ENCODE results near the gene LY6G5B. TPM values are rescaled to one million over a fixed set of nuclear protein-coding genes. Genes with fewer than 3 reads are reported as not detected.

Gene LY6G5B
- total RNA-seq, 5 donors from 2014 or later (not counting 1 experiment from before 2014, with no cell fraction given) = 29.7 to 50.5 (median 40.9) TPM

- H3K27me3 Mint-ChIP-seq = no peaks in the 10 kb centered on the region
- H3K27me3 ChIP-seq (replicated peaks in 1 of 2; ENCODE audit: control insufficient read depth in 2 of 2, extremely low read depth in 1 of 2, insufficient read depth in 2 of 2, low read length in 1 of 2) = no peaks in the 10 kb centered on the region
- peaks cover 39 to 98% of the 10 kb centered on the region in 2 donors for H3K36me3 ChIP-seq (ENCODE audit: control insufficient read depth in 2 of 2, extremely low read depth in 1 of 2, insufficient read depth in 1 of 2, low read length in 1 of 2)
- CTCF ChIA-PET = no interaction called here
- no peaks in the 10 kb centered on the region for H3K9me3 Mint-ChIP-seq
- no peak overlapping the region for H3K27ac ChIP-seq (ENCODE audit: low read length)
- peaks cover 62% of the 10 kb centered on the region for H3K36me3 Mint-ChIP-seq
- H3K4me1 Mint-ChIP-seq = peaks cover 0 to 11% (median 3%) of the 10 kb centered on the region in 3 donors
- H3K4me3 Mint-ChIP-seq = no peak overlapping the region
- no peak for DNase-seq
- 98% methylated on average over 9 of the region's 26 CpGs for WGBS (ENCODE audit: insufficient coverage)
- H3K27ac Mint-ChIP-seq = no peak overlapping the region
- ATAC-seq (replicated peaks in 1 of 4) = no peak
- POLR2A ChIA-PET = no interaction called here
- H3K4me1 ChIP-seq (ENCODE audit: control insufficient read depth in 1 of 2, extremely low read depth in 1 of 2, insufficient read depth in 2 of 2, low read length in 2 of 2) = no peaks in the 10 kb centered on the region
- no peaks in the 10 kb centered on the region for H3K9me3 ChIP-seq
- H3K4me3 ChIP-seq (ENCODE audit: control insufficient read depth in 1 of 2, extremely low read depth in 1 of 2, low read length in 1 of 2) = no peak overlapping the region
Observed at GRCh38 chr6:31632279-31632946, 37.4 kb upstream of the LY6G5B start.

GRCh38 chr6:31633447-31633846, 36.3 kb upstream of the LY6G5B start:
- no peak overlapping the region for H3K4me3 ChIP-seq (ENCODE audit: control insufficient read depth in 1 of 2, extremely low read depth in 1 of 2, low read length in 1 of 2)
- ChIA-PET CTCF (no interaction called here), POLR2A (interaction anchor here in 1 of 2 donors (1.0 kb wide), 1 partner anchor 35 kb away, joined by 10 read pairs; no protein-coding TSS in a partner anchor)
- 92% methylated on average over 5 of the region's 7 CpGs for WGBS (ENCODE audit: insufficient coverage)
- Mint-ChIP-seq H3K27me3 (no peaks in the 10 kb centered on the region), H3K36me3 (peaks cover 52% of the 10 kb centered on the region), H3K9me3 (no peaks in the 10 kb centered on the region), H3K27ac (no peak overlapping the region), H3K4me3 (no peak overlapping the region), H3K4me1 (peaks cover 0 to 6% (median 0%) of the 10 kb centered on the region in 3 donors)
- ATAC-seq (replicated peaks in 1 of 4) (no peak), DNase-seq (no peak)
- no peaks in the 10 kb centered on the region for H3K27me3 ChIP-seq (replicated peaks in 1 of 2; ENCODE audit: control insufficient read depth in 2 of 2, extremely low read depth in 1 of 2, insufficient read depth in 2 of 2, low read length in 1 of 2)
- H3K27ac ChIP-seq (ENCODE audit: low read length) = no peak overlapping the region
- H3K4me1 ChIP-seq (ENCODE audit: control insufficient read depth in 1 of 2, extremely low read depth in 1 of 2, insufficient read depth in 2 of 2, low read length in 2 of 2) = no peaks in the 10 kb centered on the region
- H3K9me3 ChIP-seq = no peaks in the 10 kb centered on the region
- peaks cover 37 to 97% of the 10 kb centered on the region in 2 donors for H3K36me3 ChIP-seq (ENCODE audit: control insufficient read depth in 2 of 2, extremely low read depth in 1 of 2, insufficient read depth in 1 of 2, low read length in 1 of 2)

- H3K4me3 ChIP-seq (ENCODE audit: control insufficient read depth in 1 of 2, extremely low read depth in 1 of 2, low read length in 1 of 2) = no peak overlapping the region
- H3K27me3 ChIP-seq (replicated peaks in 1 of 2; ENCODE audit: control insufficient read depth in 2 of 2, extremely low read depth in 1 of 2, insufficient read depth in 2 of 2, low read length in 1 of 2) = no peaks in the 10 kb centered on the region
- no peaks in the 10 kb centered on the region for H3K4me1 ChIP-seq (ENCODE audit: control insufficient read depth in 1 of 2, extremely low read depth in 1 of 2, insufficient read depth in 2 of 2, low read length in 2 of 2)
- no peak overlapping the region for H3K27ac ChIP-seq (ENCODE audit: low read length)
- no CpG with 5 or more reads among the region's 3 CpGs for WGBS (ENCODE audit: insufficient coverage)
- Mint-ChIP-seq H3K9me3 (no peaks in the 10 kb centered on the region), H3K27ac (no peak overlapping the region), H3K4me3 (no peak overlapping the region), H3K4me1 (peaks cover 0 to 6% (median 0%) of the 10 kb centered on the region in 3 donors), H3K27me3 (no peaks in the 10 kb centered on the region), H3K36me3 (peaks cover 52% of the 10 kb centered on the region)
- no peak for DNase-seq
- CTCF ChIA-PET = no interaction called here
- H3K36me3 ChIP-seq (ENCODE audit: control insufficient read depth in 2 of 2, extremely low read depth in 1 of 2, insufficient read depth in 1 of 2, low read length in 1 of 2) = peaks cover 37 to 97% of the 10 kb centered on the region in 2 donors
- POLR2A ChIA-PET = interaction anchor here in 1 of 2 donors (1.0 kb wide), 1 partner anchor 35 kb away, joined by 10 read pairs; no protein-coding TSS in a partner anchor
- ATAC-seq (replicated peaks in 1 of 4) = no peak
- no peaks in the 10 kb centered on the region for H3K9me3 ChIP-seq
Observed at GRCh38 chr6:31634131-31634530, 35.6 kb upstream of the LY6G5B start.

- H3K27ac Mint-ChIP-seq = no peak overlapping the region
- no peaks in the 10 kb centered on the region for H3K9me3 Mint-ChIP-seq
- H3K27ac ChIP-seq (ENCODE audit: low read length) = no peak overlapping the region
- H3K4me3 ChIP-seq (ENCODE audit: control insufficient read depth in 1 of 2, extremely low read depth in 1 of 2, low read length in 1 of 2) = no peak overlapping the region
- H3K27me3 ChIP-seq (replicated peaks in 1 of 2; ENCODE audit: control insufficient read depth in 2 of 2, extremely low read depth in 1 of 2, insufficient read depth in 2 of 2, low read length in 1 of 2) = no peaks in the 10 kb centered on the region
- peaks cover 51% of the 10 kb centered on the region for H3K36me3 Mint-ChIP-seq
- no peak overlapping the region for H3K4me3 Mint-ChIP-seq
- H3K9me3 ChIP-seq = no peaks in the 10 kb centered on the region
- no peaks in the 10 kb centered on the region for H3K4me1 ChIP-seq (ENCODE audit: control insufficient read depth in 1 of 2, extremely low read depth in 1 of 2, insufficient read depth in 2 of 2, low read length in 2 of 2)
- ChIA-PET CTCF (no interaction called here), POLR2A (no interaction called here)
- 86% methylated on average over 8 of the region's 11 CpGs for whole genome bisulfite sequencing (ENCODE audit: insufficient coverage)
- DNase-seq = no peak
- H3K4me1 Mint-ChIP-seq = peaks cover 0 to 6% (median 2%) of the 10 kb centered on the region in 3 donors
- H3K36me3 ChIP-seq (ENCODE audit: control insufficient read depth in 2 of 2, extremely low read depth in 1 of 2, insufficient read depth in 1 of 2, low read length in 1 of 2) = peaks cover 36 to 98% of the 10 kb centered on the region in 2 donors
- peak in 1 of 4 experiments; percentile 21 for ATAC-seq (replicated peaks in 1 of 4)
- no peaks in the 10 kb centered on the region for H3K27me3 Mint-ChIP-seq
Observed at GRCh38 chr6:31634969-31635575, 34.7 kb upstream of the LY6G5B start.

GRCh38 chr6:31636698-31637596, 32.8 kb upstream of the LY6G5B start:
- H3K4me3 Mint-ChIP-seq = no peak overlapping the region
- peaks cover 54% of the 10 kb centered on the region for H3K36me3 Mint-ChIP-seq

GRCh38 chr6:31639043-31639442, 30.7 kb upstream of the LY6G5B start:
- Histone ChIP-seq H3K9me3 (no peaks in the 10 kb centered on the region), H3K27me3 (replicated peaks in 1 of 2; ENCODE audit: control insufficient read depth in 2 of 2, extremely low read depth in 1 of 2, insufficient read depth in 2 of 2, low read length in 1 of 2) (no peaks in the 10 kb centered on the region), H3K4me3 (ENCODE audit: control insufficient read depth in 1 of 2, extremely low read depth in 1 of 2, low read length in 1 of 2) (no peak overlapping the region), H3K36me3 (ENCODE audit: control insufficient read depth in 2 of 2, extremely low read depth in 1 of 2, insufficient read depth in 1 of 2, low read length in 1 of 2) (peaks cover 44 to 96% of the 10 kb centered on the region in 2 donors), H3K4me1 (ENCODE audit: control insufficient read depth in 1 of 2, extremely low read depth in 1 of 2, insufficient read depth in 2 of 2, low read length in 2 of 2) (no peaks in the 10 kb centered on the region), H3K27ac (ENCODE audit: low read length) (no peak overlapping the region)
- ATAC-seq (replicated peaks in 1 of 4) = no peak
- no peaks in the 10 kb centered on the region for H3K9me3 Mint-ChIP-seq
- peaks cover 0 to 2% (median 0%) of the 10 kb centered on the region in 3 donors for H3K4me1 Mint-ChIP-seq
- POLR2A ChIA-PET = interaction anchor here in 1 of 2 donors (0.6 kb wide), 1 partner anchor 103 kb away, joined by 5 read pairs; no protein-coding TSS in a partner anchor
- H3K27me3 Mint-ChIP-seq = no peaks in the 10 kb centered on the region
- H3K27ac Mint-ChIP-seq = no peak overlapping the region
- H3K4me3 Mint-ChIP-seq = no peak overlapping the region
- 94% methylated on average over 3 of the region's 9 CpGs for WGBS (ENCODE audit: insufficient coverage)
- peaks cover 52% of the 10 kb centered on the region for H3K36me3 Mint-ChIP-seq
- no peak for DNase-seq
- CTCF ChIA-PET = no interaction called here

More at GRCh38 chr6:31636698-31637596, 32.8 kb upstream of the LY6G5B start:
- POLR2A ChIA-PET = interaction anchor here in 1 of 2 donors (1.1 kb wide), 1 partner anchor 9 kb away, joined by 3 read pairs; no protein-coding TSS in a partner anchor
- Histone ChIP-seq H3K27me3 (replicated peaks in 1 of 2; ENCODE audit: control insufficient read depth in 2 of 2, extremely low read depth in 1 of 2, insufficient read depth in 2 of 2, low read length in 1 of 2) (no peaks in the 10 kb centered on the region), H3K4me3 (ENCODE audit: control insufficient read depth in 1 of 2, extremely low read depth in 1 of 2, low read length in 1 of 2) (no peak overlapping the region), H3K9me3 (no peaks in the 10 kb centered on the region), H3K27ac (ENCODE audit: low read length) (no peak overlapping the region), H3K4me1 (ENCODE audit: control insufficient read depth in 1 of 2, extremely low read depth in 1 of 2, insufficient read depth in 2 of 2, low read length in 2 of 2) (no peaks in the 10 kb centered on the region), H3K36me3 (ENCODE audit: control insufficient read depth in 2 of 2, extremely low read depth in 1 of 2, insufficient read depth in 1 of 2, low read length in 1 of 2) (peaks cover 40 to 98% of the 10 kb centered on the region in 2 donors)
- DNase-seq (no peak), ATAC-seq (replicated peaks in 1 of 4) (no peak)
- H3K4me1 Mint-ChIP-seq = peaks cover 0 to 2% (median 0%) of the 10 kb centered on the region in 3 donors
- CTCF ChIA-PET = no interaction called here
- H3K27me3 Mint-ChIP-seq = no peaks in the 10 kb centered on the region
- no peak overlapping the region for H3K27ac Mint-ChIP-seq
- WGBS (ENCODE audit: insufficient coverage) = 94% methylated on average over 6 of the region's 27 CpGs
- no peaks in the 10 kb centered on the region for H3K9me3 Mint-ChIP-seq
